ENCODE data around the gene PATJ.
"Not testable (repeated sequence)": the region's sequence is repeated elsewhere in the genome, so short reads cannot be mapped to it uniquely, and the experiment has no call there.

- not testable (repeated sequence) for TF ChIP-seq CTCF (IDR thresholded peaks at IDR 0.05); FOXK1 (CRISPR knock-in tag; IDR thresholded peaks at IDR 0.05)
Measured at GRCh38 chr1:61948685-61949084, 206.4 kb downstream of the PATJ start.

Measured in WTC11 (cell line).